GM11168 (cell line): ENCODE results near the gene DCANP1.

Experiments used
- in situ Hi-C: fragments of 300-500 bp; cut with MboI; formaldehyde crosslinking; loops from one replicate; pipeline ENCODE4 v1.12.0; 2022; ENCODE audit warnings: low sequenced_read_pairs; ENCODE audit not compliant: unreplicated experiment

Gene DCANP1

DNA sequence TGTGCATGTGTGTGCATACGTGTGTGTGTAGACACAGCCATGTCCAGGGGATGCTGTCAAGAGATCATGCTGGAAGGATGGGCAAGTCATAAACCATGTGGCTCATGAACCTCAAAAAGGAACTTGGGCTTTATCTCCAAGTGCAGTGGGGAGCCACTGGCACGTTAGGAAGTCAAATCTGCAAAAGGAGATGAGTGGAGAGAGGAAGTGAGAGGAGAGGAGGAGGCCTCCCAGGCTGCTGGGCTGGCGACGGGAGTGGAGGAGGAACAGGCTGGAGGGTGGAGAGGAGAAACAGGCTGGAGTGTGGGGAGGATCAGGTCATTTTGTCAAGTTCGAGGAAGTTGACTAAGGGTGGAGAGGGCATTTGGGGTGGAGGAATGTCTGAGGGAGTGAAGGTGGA, 34.2 kb upstream of the DCANP1 start:
- in situ Hi-C loops = no loop called here

- in situ Hi-C loops = no loop called here
Measured at GRCh38 chr5:135480511-135480910, 33.4 kb upstream of the DCANP1 start.

DNA sequence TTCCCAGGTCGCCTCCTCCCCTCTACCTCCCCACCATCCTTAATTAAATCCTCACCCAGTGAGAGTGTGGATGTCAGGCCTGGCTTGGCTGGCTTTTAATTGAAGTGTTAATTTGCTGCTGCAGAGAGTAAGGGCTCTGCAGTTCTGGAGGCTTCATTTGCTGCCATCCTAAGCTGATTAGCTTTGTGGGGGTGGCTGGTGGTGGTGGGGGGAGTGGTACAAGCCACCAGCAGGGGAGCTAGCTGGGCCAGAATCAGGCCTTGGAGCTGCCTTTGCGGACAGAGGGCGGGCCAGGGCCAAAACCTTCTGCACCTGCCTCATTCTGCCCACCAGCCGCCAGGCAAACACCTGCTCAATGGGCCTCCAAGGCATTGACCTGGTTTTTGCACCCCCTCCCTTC, 31.8 kb upstream of the DCANP1 start:
- in situ Hi-C loops = no loop called here

GRCh38 chr5:135477613-135478066, 30.5 kb upstream of the DCANP1 start:
- in situ Hi-C loops = no loop called here

DNA sequence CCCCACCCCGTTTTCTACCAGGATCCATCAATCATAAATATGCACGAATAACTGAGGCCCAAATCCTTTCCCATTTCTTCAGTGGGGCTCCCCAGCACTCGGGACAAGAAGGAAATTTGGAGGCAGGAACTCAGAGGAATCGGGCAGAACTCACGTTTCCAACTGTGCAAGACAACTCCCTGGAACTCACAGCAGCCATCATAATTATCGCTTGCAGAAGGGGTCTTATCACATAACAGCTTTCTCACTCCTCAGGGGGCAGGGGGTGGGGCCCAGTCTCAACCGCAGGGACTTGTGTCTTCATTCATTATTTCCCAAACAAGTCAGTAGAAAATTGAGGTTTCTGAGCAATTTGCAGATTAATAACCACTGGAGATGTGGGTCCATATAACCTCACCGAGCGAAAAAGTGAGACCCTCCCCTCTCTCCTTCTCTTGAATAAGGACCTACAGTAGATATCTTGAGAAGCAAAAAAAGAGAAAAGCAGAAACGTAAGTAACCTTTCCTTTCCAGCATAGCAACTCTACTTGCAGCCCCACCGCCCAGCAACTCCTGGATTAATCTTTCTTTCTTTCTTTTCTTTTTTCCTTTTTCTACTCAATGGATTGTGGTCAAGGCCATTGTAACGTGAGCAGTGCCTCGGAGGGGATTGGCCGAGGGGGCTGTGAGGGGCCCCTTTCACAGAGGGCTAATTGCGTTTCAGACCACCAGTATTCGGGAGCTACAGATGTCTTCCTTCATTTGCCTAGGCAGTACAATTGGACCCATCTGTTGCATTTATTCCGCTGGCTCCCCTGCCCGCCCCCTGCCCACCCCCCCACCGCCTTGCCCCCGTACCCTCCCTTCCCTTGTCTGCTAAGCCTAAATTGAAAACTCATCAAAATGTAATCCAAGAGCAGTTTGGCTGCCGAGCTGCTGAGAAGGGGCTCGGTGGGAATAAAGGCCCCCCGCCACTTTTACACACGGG, 29.8 kb upstream of the DCANP1 start:
- in situ Hi-C loops = no loop called here

DNA sequence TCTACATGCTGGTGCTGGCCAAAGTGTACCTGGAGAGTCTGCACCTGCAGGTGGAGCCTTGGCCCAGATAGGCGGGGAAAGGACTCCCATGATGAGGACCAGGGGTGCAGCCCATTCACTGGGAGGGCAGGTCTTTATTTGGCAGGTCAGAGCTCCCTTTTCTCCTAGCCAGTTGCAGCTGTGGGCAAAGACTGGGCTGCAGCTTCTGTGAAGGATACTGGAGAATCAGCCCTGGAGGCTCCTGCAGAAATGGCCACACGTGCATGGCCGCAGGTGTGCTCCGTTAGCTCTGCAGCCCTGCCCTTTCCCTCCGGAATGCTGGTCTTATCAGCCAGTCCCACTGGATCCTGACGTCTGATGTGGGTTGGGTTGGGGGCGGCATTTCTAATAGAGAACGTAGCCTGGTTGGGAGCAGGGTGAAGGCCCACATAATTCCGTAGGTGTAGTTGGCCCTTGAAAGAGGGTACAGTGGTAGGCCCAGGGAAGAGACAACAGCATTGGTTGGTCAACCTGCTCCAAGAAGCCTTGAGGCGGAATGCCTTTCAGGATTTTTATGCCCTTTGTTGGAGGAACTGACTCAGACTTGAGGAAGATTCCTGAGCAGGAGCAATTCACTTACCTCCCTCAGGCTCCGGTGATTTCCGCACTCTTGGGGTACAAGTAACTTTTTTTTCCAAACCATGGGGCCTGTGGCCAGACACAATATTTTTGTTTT, 27.0 kb upstream of the DCANP1 start:
- in situ Hi-C loops = no loop called here

GRCh38 chr5:135472141-135472540, 25.0 kb upstream of the DCANP1 start:
- in situ Hi-C loops = no loop called here

- in situ Hi-C loops = no loop called here
Measured at GRCh38 chr5:135471726-135472125, 24.6 kb upstream of the DCANP1 start.

- in situ Hi-C loops = loop anchor here (5.0 kb wide), 1 partner anchor 82 kb away; no protein-coding TSS in a partner anchor
Measured at GRCh38 chr5:135469911-135470310, 22.8 kb upstream of the DCANP1 start.

GRCh38 chr5:135468541-135468940, 21.4 kb upstream of the DCANP1 start:
- in situ Hi-C loops = loop anchor here (5.0 kb wide), 1 partner anchor 84 kb away; no protein-coding TSS in a partner anchor

GRCh38 chr5:135467871-135468485, 20.8 kb upstream of the DCANP1 start:
- in situ Hi-C loops = loop anchor here (5.0 kb wide), 1 partner anchor 84 kb away; no protein-coding TSS in a partner anchor

DNA sequence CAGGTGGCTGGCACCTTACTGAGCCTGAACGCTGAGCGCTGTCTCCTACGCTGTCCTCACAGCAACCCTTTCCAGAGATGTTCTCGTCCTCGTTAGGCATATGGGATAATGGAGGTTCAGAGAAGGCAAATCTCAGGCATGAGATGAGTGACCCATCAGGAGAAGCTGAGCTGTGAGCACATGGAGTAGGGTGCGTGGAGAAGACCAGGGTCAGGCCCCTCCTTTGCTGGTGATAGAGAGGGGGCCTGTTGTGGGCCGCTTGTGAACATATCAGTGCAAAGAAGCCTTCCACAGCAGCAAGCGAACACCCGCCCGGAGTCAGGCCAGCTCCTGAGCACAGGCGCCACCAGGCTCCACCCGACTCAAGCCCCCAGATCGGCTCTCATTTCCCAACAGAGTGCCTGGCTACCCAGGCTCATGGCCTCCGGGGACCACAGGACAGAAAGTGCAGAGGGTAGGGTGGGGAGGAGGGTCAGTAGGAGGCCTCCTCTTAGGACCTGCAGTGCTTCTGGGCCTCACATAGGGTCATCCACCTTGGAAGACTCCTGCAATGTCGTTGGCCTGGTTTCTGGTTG, 20.0 kb upstream of the DCANP1 start:
- in situ Hi-C loops = loop anchor here (5.0 kb wide), 1 partner anchor 85 kb away; no protein-coding TSS in a partner anchor

DNA sequence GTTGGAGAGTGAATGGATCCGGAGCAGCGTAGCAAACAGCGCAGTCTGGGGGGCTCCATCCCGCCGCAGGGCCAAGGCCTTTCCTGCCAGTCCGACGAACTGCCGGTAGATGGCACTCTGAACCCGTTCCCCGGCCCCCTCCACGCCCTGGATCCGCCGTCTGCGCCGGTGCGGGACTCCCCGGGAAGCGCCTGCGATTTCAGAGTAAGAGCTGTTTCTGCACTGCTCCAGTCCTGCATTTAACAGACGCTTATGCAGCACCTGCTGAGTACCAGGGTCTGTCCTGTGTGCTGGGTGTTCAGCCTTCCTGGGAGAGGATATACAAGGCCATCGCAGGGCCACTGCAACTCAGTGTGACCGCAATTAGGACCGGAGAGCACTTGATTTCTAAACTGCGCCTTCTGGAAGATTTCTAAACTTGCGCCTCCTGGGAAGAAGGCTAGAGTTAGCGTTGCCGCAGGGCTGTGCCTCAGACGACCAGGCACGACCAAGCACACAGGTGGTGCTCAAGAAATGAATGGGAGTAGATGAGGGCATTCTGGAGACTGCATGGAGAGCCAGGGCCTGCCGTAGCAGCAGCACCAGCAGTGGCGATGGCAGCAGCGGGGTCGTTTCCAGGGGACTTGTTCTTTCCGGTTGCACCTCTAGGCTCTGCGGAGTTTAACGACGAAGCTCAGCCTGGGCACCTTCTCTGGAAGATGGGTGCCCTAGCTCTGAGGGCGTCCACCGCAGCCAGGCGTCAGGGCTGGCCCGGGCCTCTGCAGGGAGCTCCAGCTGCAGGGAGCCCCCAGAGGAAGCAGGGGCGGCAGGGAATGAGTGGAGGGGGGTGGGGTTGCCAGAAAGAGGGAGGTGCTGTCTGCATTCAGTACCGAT, 19.3 kb upstream of the DCANP1 start:
- in situ Hi-C loops = loop anchor here (5.0 kb wide), 1 partner anchor 86 kb away; no protein-coding TSS in a partner anchor

GRCh38 chr5:135465391-135466122, 18.4 kb upstream of the DCANP1 start:
- in situ Hi-C loops = loop anchor here (5.0 kb wide), 1 partner anchor 87 kb away; no protein-coding TSS in a partner anchor

DNA sequence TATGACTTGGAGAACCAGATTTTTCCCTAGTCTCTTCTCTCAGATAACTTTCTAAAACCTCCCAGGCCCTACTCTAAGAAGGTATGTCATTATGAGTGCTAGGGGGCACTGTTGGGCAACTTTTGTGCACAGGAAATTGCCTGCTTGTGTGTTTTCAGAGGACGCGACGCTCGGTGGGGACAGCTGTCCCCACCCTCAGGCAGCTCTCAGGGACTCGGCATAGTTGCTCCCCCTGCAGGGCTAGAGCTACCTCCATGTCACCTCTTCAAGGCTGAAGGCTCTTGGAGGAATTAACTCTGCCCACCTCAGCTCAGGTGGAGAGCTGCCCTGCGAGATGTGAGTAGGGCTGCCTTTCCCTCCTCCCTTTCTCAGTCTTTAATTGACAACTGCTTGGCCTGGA, 15.2 kb upstream of the DCANP1 start:
- in situ Hi-C loops = no loop called here

DNA sequence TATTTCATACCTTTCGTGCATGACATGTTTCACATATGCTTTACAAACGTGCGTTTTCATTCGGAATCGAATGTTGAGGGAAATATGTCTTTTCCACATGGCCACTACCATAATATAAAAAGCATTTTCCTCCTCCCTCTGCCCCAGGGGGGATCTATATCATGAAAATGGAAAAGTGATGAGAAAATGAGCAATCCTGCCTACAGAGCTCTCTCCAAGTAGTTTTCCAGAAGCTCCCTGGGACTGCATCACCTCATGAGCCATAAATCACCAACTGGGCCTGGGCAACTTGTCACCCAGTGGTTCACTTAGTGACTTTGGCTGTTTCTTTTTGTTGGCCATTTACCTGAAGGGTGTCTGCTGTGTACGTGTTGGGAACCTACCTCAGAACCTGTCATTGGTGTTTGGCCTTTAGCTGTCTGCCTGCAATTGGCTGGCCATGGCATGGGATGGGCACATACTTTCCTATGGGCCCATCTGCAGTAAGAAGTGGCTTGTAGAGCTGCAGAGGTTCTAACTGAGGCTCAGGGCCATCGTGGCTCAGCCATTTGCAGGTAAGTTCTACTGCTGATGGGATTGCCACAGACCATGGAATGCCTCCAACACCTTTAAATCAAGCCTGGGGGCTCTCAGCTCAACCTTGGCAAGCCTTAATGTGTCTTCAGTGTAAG, 14.5 kb upstream of the DCANP1 start:
- in situ Hi-C loops = no loop called here

- in situ Hi-C loops = no loop called here
Measured at GRCh38 chr5:135460246-135461033, 13.3 kb upstream of the DCANP1 start.
